Fibroblast of villous mesenchyme (primary cell): ENCODE results near the gene CTDSPL. TPM values are rescaled to one million over a fixed set of nuclear protein-coding genes. Genes with fewer than 3 reads are reported as not detected.
A peak's percentile ranks its signal among the peaks of the same experiment; 100 is the strongest.

Experiments
- DNase-seq: peaks from one replicate; pipeline ENCODE4 v3.0.0-alpha.2; 2010; ENCODE audit warnings: low read depth
- H3K4me3 ChIP-seq: 2 replicates; pipeline ENCODE4 v1.5.1; 2011; ENCODE audit warnings: low read depth, mild to moderate bottlenecking, low read length
- total RNA-seq: library from RNA; depleted of rRNA; stranded (reverse); fragments of >200 nt; gene quantifications from 2 replicates; pipeline ENCODE4 v1.2.3, GENCODE V29; 2012
- TF ChIP-seq, protein P1 (sequence below): IDR thresholded peaks from 2 replicates; pipeline ENCODE4 v1.5.1; 2012; ENCODE audit warnings: low read depth, mild to moderate bottlenecking, low read length; ENCODE audit not compliant: insufficient read depth

CTDSPL gene
- total RNA-seq, 1 donor = 61.7 TPM

GRCh38 chr3:37925157-37925556, 63.5 kb downstream of the CTDSPL start:
- no peak for DNase-seq
- TF ChIP-seq, protein P1, sequence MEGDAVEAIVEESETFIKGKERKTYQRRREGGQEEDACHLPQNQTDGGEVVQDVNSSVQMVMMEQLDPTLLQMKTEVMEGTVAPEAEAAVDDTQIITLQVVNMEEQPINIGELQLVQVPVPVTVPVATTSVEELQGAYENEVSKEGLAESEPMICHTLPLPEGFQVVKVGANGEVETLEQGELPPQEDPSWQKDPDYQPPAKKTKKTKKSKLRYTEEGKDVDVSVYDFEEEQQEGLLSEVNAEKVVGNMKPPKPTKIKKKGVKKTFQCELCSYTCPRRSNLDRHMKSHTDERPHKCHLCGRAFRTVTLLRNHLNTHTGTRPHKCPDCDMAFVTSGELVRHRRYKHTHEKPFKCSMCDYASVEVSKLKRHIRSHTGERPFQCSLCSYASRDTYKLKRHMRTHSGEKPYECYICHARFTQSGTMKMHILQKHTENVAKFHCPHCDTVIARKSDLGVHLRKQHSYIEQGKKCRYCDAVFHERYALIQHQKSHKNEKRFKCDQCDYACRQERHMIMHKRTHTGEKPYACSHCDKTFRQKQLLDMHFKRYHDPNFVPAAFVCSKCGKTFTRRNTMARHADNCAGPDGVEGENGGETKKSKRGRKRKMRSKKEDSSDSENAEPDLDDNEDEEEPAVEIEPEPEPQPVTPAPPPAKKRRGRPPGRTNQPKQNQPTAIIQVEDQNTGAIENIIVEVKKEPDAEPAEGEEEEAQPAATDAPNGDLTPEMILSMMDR = no peak
- no peak overlapping the region for H3K4me3 ChIP-seq

DNA sequence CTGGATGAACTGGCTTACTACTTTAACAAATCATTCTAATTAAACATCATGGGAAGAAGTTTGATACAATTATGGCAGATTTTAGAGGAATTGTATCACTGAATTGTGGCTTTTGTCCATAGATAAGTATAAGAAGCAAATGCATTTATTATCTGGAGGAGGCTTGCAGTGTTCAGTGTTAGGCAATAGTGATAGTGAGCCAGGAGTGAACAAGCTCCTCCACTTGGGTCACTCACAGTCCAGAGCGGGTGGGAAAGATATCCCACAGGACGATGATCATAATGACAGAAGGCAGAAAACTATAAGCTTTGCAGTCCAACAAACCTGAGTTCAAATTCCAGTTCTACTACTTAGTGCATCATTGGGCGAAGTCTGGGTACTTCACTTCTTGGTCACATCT, 64.9 kb downstream of the CTDSPL start:
- no peak for DNase-seq
- no peak overlapping the region for H3K4me3 ChIP-seq
- TF ChIP-seq, protein P1 = no peak

- no peak overlapping the region for H3K4me3 ChIP-seq
- DNase-seq = no peak
- TF ChIP-seq, protein P1 = no peak
These were observed 68.8 kb downstream of the CTDSPL start for GRCh38 chr3:37930495-37930894.

- H3K4me3 ChIP-seq = no peak overlapping the region
- DNase-seq = no peak
- TF ChIP-seq, protein P1 = no peak
These were observed 70.8 kb downstream of the CTDSPL start for GRCh38 chr3:37932505-37932904.

DNA sequence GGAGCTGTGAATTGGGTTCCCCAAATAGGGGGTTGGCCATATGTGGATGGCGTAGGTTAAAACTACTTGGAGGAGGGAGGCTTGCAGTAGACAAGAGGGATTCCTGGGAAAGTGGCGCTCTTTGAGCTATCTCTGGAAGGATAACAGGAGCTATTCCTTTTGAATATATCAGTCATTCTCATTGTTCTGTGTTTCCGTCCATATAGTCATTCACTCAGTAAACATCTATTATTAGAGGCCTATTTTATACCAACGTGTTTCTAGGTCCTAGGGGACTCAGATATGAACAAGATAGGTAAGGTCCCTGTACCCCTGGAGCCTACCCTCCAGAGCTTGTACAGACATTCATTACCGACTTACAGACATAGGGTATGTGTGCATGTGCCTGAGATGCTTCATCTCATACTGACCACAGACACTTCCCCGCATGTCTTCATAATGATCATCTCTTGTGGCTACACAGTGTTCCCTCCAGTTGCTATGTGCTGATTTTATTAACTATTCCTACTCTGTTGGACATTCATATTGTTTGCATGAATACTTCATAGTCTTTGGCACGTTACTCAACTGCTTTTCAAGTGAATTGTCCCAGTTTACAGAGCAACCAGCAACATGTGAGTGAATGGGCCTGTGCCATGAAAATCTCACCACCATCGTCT, 73.1 kb downstream of the CTDSPL start:
- H3K4me3 ChIP-seq = no peak overlapping the region
- peak; percentile 52 for DNase-seq
- TF ChIP-seq, protein P1 = no peak

- no peak overlapping the region for H3K4me3 ChIP-seq
- TF ChIP-seq, protein P1 = no peak
- DNase-seq = peak; percentile 84
These were observed 73.6 kb downstream of the CTDSPL start for GRCh38 chr3:37935290-37935668.
